Neuronal stem cell (in vitro differentiated cells): ENCODE results near the gene EIF3F.

ENCODE experiments used
- DNase-seq: peaks from one replicate; pipeline ENCODE4 v3.0.0-alpha.2; 2013; ENCODE audit warnings: low spot score
- H2AFZ ChIP-seq: one replicate; pipeline ENCODE4 v1.6.1; 2013; ENCODE audit warnings: mild to moderate bottlenecking, low read length, inconsistent platforms
- H2AK5ac ChIP-seq: 2 replicates; pipeline ENCODE4 v1.6.1; 2013; ENCODE audit warnings: low read depth, mild to moderate bottlenecking, inconsistent platforms, low read length, moderate library complexity, mixed read lengths
- H2BK120ac ChIP-seq: 2 replicates; pipeline ENCODE4 v1.6.1; 2013; ENCODE audit warnings: low read depth, mild to moderate bottlenecking, inconsistent platforms, low read length, moderate library complexity, mixed read lengths
- H2BK12ac ChIP-seq: one replicate; pipeline ENCODE4 v1.6.1; 2013; ENCODE audit warnings: low read length, inconsistent platforms
- H2BK15ac ChIP-seq: 2 replicates; pipeline ENCODE4 v1.6.1; 2013; ENCODE audit warnings: mild to moderate bottlenecking, low read length, inconsistent platforms, mixed read lengths
- H2BK5ac ChIP-seq: one replicate; pipeline ENCODE4 v1.6.1; 2013; ENCODE audit warnings: inconsistent platforms, mild to moderate bottlenecking, low read length, moderate library complexity
- H3K14ac ChIP-seq: one replicate; pipeline ENCODE4 v1.6.1; 2013; ENCODE audit warnings: low read length, inconsistent platforms
- H3K18ac ChIP-seq: 2 replicates; pipeline ENCODE4 v1.6.1; 2013; ENCODE audit warnings: low read length, inconsistent platforms
- H3K23ac ChIP-seq: 2 replicates; pipeline ENCODE4 v1.6.1; 2013; ENCODE audit warnings: low read depth, mild to moderate bottlenecking, mixed read lengths, low read length, inconsistent platforms; ENCODE audit not compliant: poor library complexity
- H3K27ac ChIP-seq: replicated peaks from 3 replicates; pipeline ENCODE4 v1.5.1; 2013; ENCODE audit warnings: low read length, inconsistent platforms
- H3K27me3 ChIP-seq, 3 experiments: 2 replicates each; pipeline ENCODE4 v1.6.1; 2013; ENCODE audit warnings: low read length in 3 of 3, mild to moderate bottlenecking in 2 of 3, inconsistent platforms in 1 of 3, low read depth in 1 of 3, mixed read lengths in 1 of 3, moderate library complexity in 1 of 3; ENCODE audit not compliant: control insufficient read depth in 3 of 3, insufficient read depth in 3 of 3
- H3K36me3 ChIP-seq, 2 donors: replicated peaks in 1 of 2; 2 replicates each; pipeline ENCODE4 v1.6.1; 2013; ENCODE audit warnings: low read length in 2 of 2; ENCODE audit not compliant: control insufficient read depth in 2 of 2, insufficient read depth in 2 of 2
- H3K4ac ChIP-seq: 2 replicates; pipeline ENCODE4 v1.6.1; 2013; ENCODE audit warnings: inconsistent platforms, mild to moderate bottlenecking, low read length, moderate library complexity
- H3K4me1 ChIP-seq, 2 donors: 1 replicate in 1 of 2; 2 replicates in 1 of 2; pipeline ENCODE4 v1.6.1; 2013; ENCODE audit warnings: low read length in 2 of 2, low read depth in 1 of 2; ENCODE audit not compliant: control insufficient read depth in 2 of 2, insufficient read depth in 1 of 2
- H3K4me2 ChIP-seq: one replicate; pipeline ENCODE4 v1.6.1; 2013; ENCODE audit warnings: mild to moderate bottlenecking, low read length, inconsistent platforms; ENCODE audit not compliant: insufficient read depth, poor library complexity, severe bottlenecking
- H3K4me3 ChIP-seq, 2 donors: 2 replicates each; pipeline ENCODE4 v1.5.1; 2013; ENCODE audit warnings: low read length in 2 of 2, mild to moderate bottlenecking in 2 of 2, inconsistent platforms in 1 of 2, moderate library complexity in 1 of 2
- H3K79me1 ChIP-seq: one replicate; pipeline ENCODE4 v1.6.1; 2013; ENCODE audit warnings: low read depth, mild to moderate bottlenecking, inconsistent platforms, low read length, moderate library complexity
- H3K9ac ChIP-seq: one replicate; pipeline ENCODE4 v1.6.1; 2013; ENCODE audit warnings: mild to moderate bottlenecking, low read depth, low read length, inconsistent platforms; ENCODE audit not compliant: poor library complexity
- H3K9me3 ChIP-seq, 2 donors: replicated peaks in 1 of 2; 2 replicates each; pipeline versions ENCODE3 to v1.6.1; 2013; ENCODE audit warnings: low read length in 2 of 2, mild to moderate bottlenecking in 2 of 2, inconsistent platforms in 1 of 2, low read depth in 1 of 2, mixed read lengths in 1 of 2, moderate library complexity in 1 of 2; ENCODE audit not compliant: control insufficient read depth in 2 of 2, insufficient read depth in 1 of 2
- H4K8ac ChIP-seq: one replicate; pipeline ENCODE4 v1.6.1; 2013; ENCODE audit warnings: low read depth, mild to moderate bottlenecking, inconsistent platforms, low read length, moderate library complexity
- H4K91ac ChIP-seq: one replicate; pipeline ENCODE4 v1.6.1; 2013; ENCODE audit warnings: low read length, low read depth, mild to moderate bottlenecking, inconsistent platforms; ENCODE audit not compliant: poor library complexity
- WGBS, 2 donors: extraction: QIAGEN DNeasy Blood & Tissue Kit; methylation state at CpG; one replicate each; pipeline ENCODE4 v1.1.7; 2013; ENCODE audit warnings: missing lambda C conversion rate in 2 of 2, mixed read lengths in 1 of 2; ENCODE audit not compliant: insufficient read length in 2 of 2, insufficient replicate concordance in 1 of 2; ENCODE audit errors: extremely low coverage in 2 of 2; 5-methylcytosine and 5-hydroxymethylcytosine counted together

Gene EIF3F

GRCh38 chr11:8017071-8017470 is 29.9 kb downstream of the EIF3F start:
- H2BK15ac ChIP-seq = no peak overlapping the region
- peak overlapping the region; percentile 12 for H3K18ac ChIP-seq
- H3K9ac ChIP-seq = no peak overlapping the region
- peaks cover 0 to 63% (median 33%) of the 10 kb centered on the region in 3 experiments for H3K27me3 ChIP-seq
- no peak for DNase-seq
- H3K79me1 ChIP-seq = no peaks in the 10 kb centered on the region
- H2BK120ac ChIP-seq = no peak overlapping the region
- peaks cover 4% of the 10 kb centered on the region in 2 donors for H3K4me1 ChIP-seq
- H3K14ac ChIP-seq = no peak overlapping the region
- no peak overlapping the region for H2AFZ ChIP-seq
- no CpG with 5 or more reads among the region's 2 CpGs for WGBS, 2 donors
- no peak overlapping the region for H3K4ac ChIP-seq
- no peaks in the 10 kb centered on the region for H3K9me3 ChIP-seq
- no peak overlapping the region for H3K4me3 ChIP-seq
- no peak overlapping the region for H3K23ac ChIP-seq
- no peak overlapping the region for H4K8ac ChIP-seq
- no peak overlapping the region for H2BK5ac ChIP-seq
- no peaks in the 10 kb centered on the region for H3K36me3 ChIP-seq
- H4K91ac ChIP-seq = no peak overlapping the region
- H3K27ac ChIP-seq = no peak overlapping the region
- no peak overlapping the region for H2AK5ac ChIP-seq
- H3K4me2 ChIP-seq = no peak overlapping the region
- H2BK12ac ChIP-seq = no peak overlapping the region

- H2BK15ac ChIP-seq = no peak overlapping the region
- no peak overlapping the region for H2BK12ac ChIP-seq
- H3K27ac ChIP-seq = no peak overlapping the region
- DNase-seq = no peak
- H3K4me3 ChIP-seq = no peak overlapping the region
- H2AFZ ChIP-seq = no peak overlapping the region
- H2BK120ac ChIP-seq = no peak overlapping the region
- H3K4ac ChIP-seq = no peak overlapping the region
- H3K18ac ChIP-seq = no peak overlapping the region
- peaks cover 0 to 67% (median 34%) of the 10 kb centered on the region in 3 experiments for H3K27me3 ChIP-seq
- no peak overlapping the region for H2AK5ac ChIP-seq
- H3K9me3 ChIP-seq = no peaks in the 10 kb centered on the region
- no peak overlapping the region for H2BK5ac ChIP-seq
- H3K36me3 ChIP-seq = no peaks in the 10 kb centered on the region
- no peak overlapping the region for H3K23ac ChIP-seq
- H3K9ac ChIP-seq = no peak overlapping the region
- no peaks in the 10 kb centered on the region for H3K79me1 ChIP-seq
- WGBS, 2 donors = no CpG with 5 or more reads among the region's 13 CpGs
- no peak overlapping the region for H3K4me2 ChIP-seq
- peaks cover 4% of the 10 kb centered on the region in 2 donors for H3K4me1 ChIP-seq
- H3K14ac ChIP-seq = no peak overlapping the region
- H4K91ac ChIP-seq = no peak overlapping the region
- H4K8ac ChIP-seq = no peak overlapping the region
Observed at GRCh38 chr11:8017894-8018483, 30.9 kb downstream of the EIF3F start.

GRCh38 chr11:8018484-8019313 is 31.6 kb downstream of the EIF3F start:
- H2AK5ac ChIP-seq = no peak overlapping the region

More at GRCh38 chr11:8018484-8019313, 31.6 kb downstream of the EIF3F start:
- Histone ChIP-seq H3K4me2 (peak overlapping the region; percentile 67), H3K27me3 (peaks cover 0 to 67% (median 34%) of the 10 kb centered on the region in 3 experiments), H3K27ac (no peak overlapping the region), H3K4me1 (peaks cover 4% of the 10 kb centered on the region in 2 donors), H3K79me1 (no peaks in the 10 kb centered on the region), H2AFZ (peak overlapping the region; percentile 94), H3K36me3 (no peaks in the 10 kb centered on the region), H3K14ac (no peak overlapping the region), H3K9me3 (no peaks in the 10 kb centered on the region), H3K23ac (no peak overlapping the region), H3K4ac (no peak overlapping the region), H2BK15ac (no peak overlapping the region), H4K91ac (no peak overlapping the region), H4K8ac (no peak overlapping the region), H2BK5ac (no peak overlapping the region), H2BK12ac (no peak overlapping the region), H3K18ac (peak overlapping the region; percentile 69), H3K4me3 (peak overlapping the region; percentile 49 to 83), H3K9ac (no peak overlapping the region), H2BK120ac (no peak overlapping the region)
- WGBS, 2 donors = no CpG with 5 or more reads among the region's 62 CpGs
- peak; percentile 75 for DNase-seq
